Ovary (tissue), 3 donors: ENCODE measurements around the gene BMAL2.

Experiments
- CTCF ChIP-seq, 3 donors: fragments of 450-650 bp in 2 of 3; fragments of 200-600 bp in 1 of 3; IDR thresholded peaks; one replicate each; pipeline versions ENCODE4 v1.5.1 to v1.8.0; 2016 to 2022; ENCODE audit warnings: antibody characterized with exemption in 3 of 3, mild to moderate bottlenecking in 1 of 3
- EP300 ChIP-seq: sonication (generic); formaldehyde crosslinking; IDR thresholded peaks from one replicate; pipeline ENCODE4 v1.6.1; 2017; ENCODE audit warnings: antibody characterized with exemption
- POLR2A ChIP-seq: fragments of 450-650 bp; IDR thresholded peaks from one replicate; pipeline ENCODE4 v1.6.1; 2017; ENCODE audit warnings: antibody characterized with exemption, mild to moderate bottlenecking, moderate library complexity
- donor health status: DM: no; HTN: no; CAD: no.

DNA sequence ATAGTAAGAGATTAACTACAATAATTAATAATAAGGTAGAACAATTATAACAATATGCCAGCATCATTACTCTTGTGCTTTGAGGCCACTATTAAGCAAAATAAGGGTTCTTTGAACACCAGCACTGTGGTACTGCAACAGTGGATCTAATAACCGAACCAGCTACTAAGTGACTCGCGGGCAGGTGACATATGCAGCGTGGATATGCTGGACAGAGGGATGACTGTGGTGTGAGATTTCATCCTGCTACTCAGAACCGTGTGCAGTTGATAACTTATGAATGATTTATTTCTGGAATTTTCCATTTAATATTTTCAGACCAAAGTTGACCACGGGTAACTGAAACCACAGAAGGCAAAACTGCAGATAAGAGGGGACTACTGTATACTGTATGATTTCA lies 34.4 kb downstream of the BMAL2 start:
- TF ChIP-seq POLR2A (no peak), CTCF (IDR thresholded peaks at IDR 0.05) (no peak), EP300 (no peak)
